A673 (cell line): ENCODE data around the gene SLC35D2. TPM values are rescaled to one million over a fixed set of nuclear protein-coding genes. Genes with fewer than 3 reads are reported as not detected.

Experiments used
- BruUV-seq: library from RNA; stranded (reverse); fragments of 400-500 nt; replicated peaks from 2 replicates; lab custom pipeline; 2021; lab: Mats Ljungman, UMichigan
- CTCF ChIA-PET: fragments of 300-600 bp; sonication (Branson Sonifier 250); formaldehyde crosslinking; loops from one replicate; lab custom pipeline; 2022; ENCODE audit warnings: antibody characterized with exemption; lab: Charles Lee
- POLR2A ChIA-PET: fragments of 300-600 bp; sonication (Branson Sonifier 250); formaldehyde crosslinking; loops from one replicate; lab custom pipeline; 2022; ENCODE audit warnings: antibody characterized with exemption; ENCODE audit not compliant: low non-redundant PET; lab: Charles Lee
- DNase-seq: peaks from one replicate; pipeline ENCODE4 v3.0.0-alpha.2; 2015; ENCODE audit warnings: low spot score
- H3K27ac ChIP-seq: fragments of 200-600 bp; sonication (generic); 2 replicates; pipeline ENCODE4 v1.5.1; 2016; ENCODE audit warnings: mixed run types, low read depth, mild to moderate bottlenecking, mixed read lengths, antibody characterized with exemption, low read length; ENCODE audit not compliant: poor library complexity, severe bottlenecking
- H3K27me3 ChIP-seq: fragments of 200-600 bp; sonication (generic); replicated peaks from 2 replicates; pipeline ENCODE4 v1.6.1; 2017; ENCODE audit warnings: mixed run types, low read depth, mild to moderate bottlenecking, mixed read lengths, antibody characterized with exemption, low read length; ENCODE audit not compliant: insufficient read depth, poor library complexity
- H3K36me3 ChIP-seq: fragments of 200-600 bp; sonication (generic); 2 replicates; pipeline ENCODE4 v1.6.1; 2016; ENCODE audit warnings: mixed run types, mild to moderate bottlenecking, mixed read lengths, antibody characterized with exemption, low read length; ENCODE audit not compliant: insufficient read depth, poor library complexity, severe bottlenecking
- H3K4me1 ChIP-seq: fragments of 200-600 bp; sonication (generic); 2 replicates; pipeline ENCODE4 v1.6.1; 2017; ENCODE audit warnings: mixed run types, mild to moderate bottlenecking, mixed read lengths, antibody characterized with exemption, low read length; ENCODE audit not compliant: insufficient read depth, poor library complexity, severe bottlenecking
- H3K4me3 ChIP-seq: fragments of 200-600 bp; sonication (generic); 2 replicates; pipeline ENCODE4 v1.5.1; 2016; ENCODE audit warnings: low read depth, mixed run types, mild to moderate bottlenecking, mixed read lengths, low read length; ENCODE audit not compliant: poor library complexity, severe bottlenecking
- H3K9me3 ChIP-seq: fragments of 200-600 bp; sonication (generic); 2 replicates; pipeline ENCODE4 v1.6.1; 2016; ENCODE audit warnings: mixed run types, low read depth, mild to moderate bottlenecking, mixed read lengths, antibody characterized with exemption, low read length; ENCODE audit not compliant: poor library complexity, severe bottlenecking
- EZH2 ChIP-seq: fragments of 200-600 bp; sonication (generic); IDR thresholded peaks from 2 replicates; pipeline ENCODE4 v1.6.1; 2017; ENCODE audit warnings: borderline replicate concordance, low read depth, mild to moderate bottlenecking, mixed read lengths, antibody characterized with exemption, low read length; ENCODE audit not compliant: poor library complexity, severe bottlenecking
- intact Hi-C: fragments of 100-400 bp; cut with micrococcal nuclease; formaldehyde crosslinking; loops from one replicate; pipeline ENCODE4 v1.10.0; 2022; ENCODE audit not compliant: unreplicated experiment
- total RNA-seq: library from RNA; stranded (reverse); gene quantifications from 2 replicates; pipeline ENCODE4 v1.2.3, GENCODE V29; 2021
- TF ChIP-seq, protein P1 (sequence below): fragments of 300-800, 200-600 bp; sonication (generic); conservative IDR thresholded peaks from 2 replicates; pipeline ENCODE4 v1.5.1; 2017; ENCODE audit warnings: low read depth, mild to moderate bottlenecking, antibody characterized with exemption, low read length, moderate library complexity, mixed read lengths

The SLC35D2 gene
- total RNA-seq, 1 experiment from 2014 or later: 1.1 TPM

- Histone ChIP-seq H3K4me3 (no peak overlapping the region), H3K36me3 (no peaks in the 10 kb centered on the region), H3K27me3 (no peaks in the 10 kb centered on the region), H3K27ac (no peak overlapping the region), H3K4me1 (no peaks in the 10 kb centered on the region), H3K9me3 (no peaks in the 10 kb centered on the region)
- no TSS peak for BruUV-seq
- ChIA-PET POLR2A (no interaction called here), CTCF (no interaction called here)
- TF ChIP-seq, protein P1, sequence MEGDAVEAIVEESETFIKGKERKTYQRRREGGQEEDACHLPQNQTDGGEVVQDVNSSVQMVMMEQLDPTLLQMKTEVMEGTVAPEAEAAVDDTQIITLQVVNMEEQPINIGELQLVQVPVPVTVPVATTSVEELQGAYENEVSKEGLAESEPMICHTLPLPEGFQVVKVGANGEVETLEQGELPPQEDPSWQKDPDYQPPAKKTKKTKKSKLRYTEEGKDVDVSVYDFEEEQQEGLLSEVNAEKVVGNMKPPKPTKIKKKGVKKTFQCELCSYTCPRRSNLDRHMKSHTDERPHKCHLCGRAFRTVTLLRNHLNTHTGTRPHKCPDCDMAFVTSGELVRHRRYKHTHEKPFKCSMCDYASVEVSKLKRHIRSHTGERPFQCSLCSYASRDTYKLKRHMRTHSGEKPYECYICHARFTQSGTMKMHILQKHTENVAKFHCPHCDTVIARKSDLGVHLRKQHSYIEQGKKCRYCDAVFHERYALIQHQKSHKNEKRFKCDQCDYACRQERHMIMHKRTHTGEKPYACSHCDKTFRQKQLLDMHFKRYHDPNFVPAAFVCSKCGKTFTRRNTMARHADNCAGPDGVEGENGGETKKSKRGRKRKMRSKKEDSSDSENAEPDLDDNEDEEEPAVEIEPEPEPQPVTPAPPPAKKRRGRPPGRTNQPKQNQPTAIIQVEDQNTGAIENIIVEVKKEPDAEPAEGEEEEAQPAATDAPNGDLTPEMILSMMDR: no peak
- no peak for TF ChIP-seq EZH2
- no peak for DNase-seq
- intact Hi-C loops: no loop called here
Observed at GRCh38 chr9:96333958-96334357, 49.6 kb downstream of the SLC35D2 start.

DNA sequence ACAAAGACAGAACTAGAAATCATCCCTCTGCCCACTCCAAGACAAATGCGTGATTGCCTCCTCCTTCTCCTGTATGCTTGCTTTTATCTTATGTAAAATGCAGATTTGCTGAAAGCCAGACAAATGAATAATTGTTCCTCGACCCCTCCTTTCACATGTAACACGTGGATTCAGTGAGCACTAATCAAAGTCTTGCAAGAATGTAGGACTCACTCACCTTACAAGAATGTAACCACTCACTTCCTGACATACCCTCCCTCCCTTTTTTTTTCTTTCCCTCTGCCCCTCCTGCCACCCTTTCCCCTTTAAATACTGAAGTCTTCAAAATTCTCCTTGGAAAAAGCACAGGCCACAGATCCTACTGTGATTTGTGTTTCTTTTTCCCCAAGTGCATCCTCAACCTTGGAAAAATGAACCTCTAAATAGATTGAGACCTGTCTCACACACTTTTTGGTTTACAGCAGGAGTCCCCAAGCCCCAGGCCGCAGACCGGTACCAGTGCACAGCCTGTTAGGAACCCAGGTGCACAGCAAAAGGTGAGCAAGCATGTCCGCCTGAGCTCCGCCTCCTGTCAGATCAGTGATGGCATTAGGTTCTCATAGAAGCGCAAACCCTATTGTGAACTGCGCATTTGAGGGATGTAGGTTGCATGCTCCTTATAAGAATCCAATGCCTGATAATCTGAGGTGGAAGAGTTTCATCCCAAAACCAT, 52.1 kb downstream of the SLC35D2 start:
- no peaks in the 10 kb centered on the region for H3K36me3 ChIP-seq
- no TSS peak for BruUV-seq
- H3K27ac ChIP-seq: no peak overlapping the region
- CTCF ChIA-PET: no interaction called here
- TF ChIP-seq EZH2: no peak
- TF ChIP-seq, protein P1: no peak
- no peaks in the 10 kb centered on the region for H3K27me3 ChIP-seq
- H3K4me1 ChIP-seq: no peaks in the 10 kb centered on the region
- no peak overlapping the region for H3K4me3 ChIP-seq
- POLR2A ChIA-PET: no interaction called here
- no peaks in the 10 kb centered on the region for H3K9me3 ChIP-seq
- DNase-seq: no peak
- intact Hi-C loops: no loop called here

DNA sequence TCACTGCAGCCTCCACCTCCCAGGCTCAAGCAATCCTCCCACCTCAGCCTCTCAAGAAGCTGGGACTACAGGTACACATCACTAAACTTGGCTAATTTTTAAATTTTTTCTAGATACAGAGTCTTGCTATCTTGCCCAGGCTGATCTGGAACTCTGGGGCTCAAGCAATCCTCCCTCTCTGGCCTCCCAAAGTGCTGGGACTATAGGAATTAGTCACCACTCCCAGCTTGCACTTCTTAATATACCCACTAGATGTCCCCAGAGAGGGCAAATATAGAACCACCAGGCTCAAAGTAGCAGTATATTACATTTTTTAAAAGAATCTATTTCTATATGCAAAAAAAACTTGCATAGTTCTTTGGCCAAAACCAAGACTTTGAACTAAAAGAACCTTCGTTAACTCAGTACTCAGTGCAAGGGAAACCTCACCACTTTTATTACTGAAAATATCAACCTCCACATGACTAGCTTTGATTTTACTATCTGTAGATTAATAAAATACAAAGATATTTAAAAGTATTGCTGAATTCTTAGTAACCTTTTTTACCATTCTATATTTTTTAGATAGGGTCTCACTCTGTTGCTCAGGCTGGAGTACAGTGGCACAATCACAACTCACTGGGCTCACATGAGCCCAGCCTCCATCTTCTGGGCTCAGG, 55.7 kb downstream of the SLC35D2 start:
- peak; percentile 71 for DNase-seq
- POLR2A ChIA-PET: no interaction called here
- Histone ChIP-seq H3K27ac (no peak overlapping the region), H3K4me3 (no peak overlapping the region), H3K4me1 (no peaks in the 10 kb centered on the region), H3K27me3 (no peaks in the 10 kb centered on the region), H3K36me3 (no peaks in the 10 kb centered on the region), H3K9me3 (no peaks in the 10 kb centered on the region)
- intact Hi-C loops: loop anchor here (1.0 to 5.0 kb wide), 3 partner anchors 84 to 339 kb away; no protein-coding TSS in a partner anchor
- CTCF ChIA-PET: interaction anchor here (0.8 kb wide), 1 partner anchor 339 kb away, joined by 3 read pairs; no protein-coding TSS in a partner anchor
- BruUV-seq: no TSS peak
- TF ChIP-seq, protein P1: peak; percentile 77
- no peak for TF ChIP-seq EZH2
